Lower leg skin (tissue), 4 donors: ENCODE data around the gene IGF2. TPM values are rescaled to one million over a fixed set of nuclear protein-coding genes. Genes with fewer than 3 reads are reported as not detected.

ENCODE experiments used
- DNase-seq, 2 donors: peaks; one replicate each; pipeline ENCODE4 v3.0.0-alpha.2; 2019; ENCODE audit warnings: low spot score in 2 of 2
- H3K4me3 ChIP-seq: fragments of 200-600 bp; sonication (generic); 2 replicates; pipeline ENCODE4 v1.5.1; 2017; ENCODE audit warnings: mild to moderate bottlenecking, low read depth; ENCODE audit not compliant: poor library complexity, severe bottlenecking
- CTCF ChIP-seq, 3 donors: fragments of 450-650 bp; IDR thresholded peaks; one replicate each; pipeline ENCODE4 v1.5.1; 2016; ENCODE audit warnings: antibody characterized with exemption in 3 of 3, mild to moderate bottlenecking in 3 of 3, moderate library complexity in 2 of 3
- POLR2A ChIP-seq, 2 donors: fragments of 450-650 bp; IDR thresholded peaks; one replicate each; pipeline ENCODE4 v1.6.1; 2016 to 2017; ENCODE audit warnings: antibody characterized with exemption in 2 of 2, mild to moderate bottlenecking in 1 of 2, moderate library complexity in 1 of 2
- WGBS, 2 donors: methylation state at CpG; one replicate each; pipeline ENCODE4 v1.1.5; 2018; 5-methylcytosine and 5-hydroxymethylcytosine counted together
- intact Hi-C: fragments of 100-400 bp; cut with DNase I; formaldehyde crosslinking; loops from one replicate; pipeline ENCODE4 v1.15.0; 2023; ENCODE audit warnings: low total_unique reads
- total RNA-seq, 4 donors: library from RNA; depleted of rRNA; stranded (reverse); fragments of >200 nt; gene quantifications; one replicate each; pipeline ENCODE4 v1.1.0, GENCODE V29; 2016

IGF2 gene
- total RNA-seq, 4 donors from 2014 or later: 4.5 to 14.7 (median 6.0) TPM

- no peak overlapping the region for H3K4me3 ChIP-seq
- intact Hi-C loops: loop anchor here (10.0 kb wide), 2 partner anchors 464 to 504 kb away; partner anchors contain the start of gene KRTAP5-6
- no peak for TF ChIP-seq POLR2A (IDR thresholded peaks at IDR 0.05)
- TF ChIP-seq CTCF (IDR thresholded peaks at IDR 0.05): no peak
- 64 to 72% methylated on average over 8 to 10 of the region's 10 CpGs for WGBS, 2 donors
- no peak for DNase-seq
Measured at GRCh38 chr11:2158966-2159365, 19.8 kb upstream of the IGF2 start.

GRCh38 chr11:2158296-2158737 lies 19.1 kb upstream of the IGF2 start:
- no peak for DNase-seq
- TF ChIP-seq POLR2A (IDR thresholded peaks at IDR 0.05) (no peak), CTCF (IDR thresholded peaks at IDR 0.05) (no peak)
- 47 to 58% methylated on average over 8 to 12 of the region's 13 CpGs for WGBS, 2 donors
- no peak overlapping the region for H3K4me3 ChIP-seq
- intact Hi-C loops: loop anchor here (10.0 kb wide), 2 partner anchors 464 to 504 kb away; partner anchors contain the start of gene KRTAP5-6

- intact Hi-C loops: loop anchor here (10.0 kb wide), 2 partner anchors 463 to 503 kb away; partner anchors contain the start of gene KRTAP5-6
- no peak for DNase-seq
- 67 to 79% methylated on average over 12 to 17 of the region's 18 CpGs for WGBS, 2 donors
- TF ChIP-seq POLR2A (IDR thresholded peaks at IDR 0.05) (no peak), CTCF (IDR thresholded peaks at IDR 0.05) (no peak)
- H3K4me3 ChIP-seq: no peak overlapping the region
Measured at GRCh38 chr11:2157294-2158040, 18.3 kb upstream of the IGF2 start.

DNA sequence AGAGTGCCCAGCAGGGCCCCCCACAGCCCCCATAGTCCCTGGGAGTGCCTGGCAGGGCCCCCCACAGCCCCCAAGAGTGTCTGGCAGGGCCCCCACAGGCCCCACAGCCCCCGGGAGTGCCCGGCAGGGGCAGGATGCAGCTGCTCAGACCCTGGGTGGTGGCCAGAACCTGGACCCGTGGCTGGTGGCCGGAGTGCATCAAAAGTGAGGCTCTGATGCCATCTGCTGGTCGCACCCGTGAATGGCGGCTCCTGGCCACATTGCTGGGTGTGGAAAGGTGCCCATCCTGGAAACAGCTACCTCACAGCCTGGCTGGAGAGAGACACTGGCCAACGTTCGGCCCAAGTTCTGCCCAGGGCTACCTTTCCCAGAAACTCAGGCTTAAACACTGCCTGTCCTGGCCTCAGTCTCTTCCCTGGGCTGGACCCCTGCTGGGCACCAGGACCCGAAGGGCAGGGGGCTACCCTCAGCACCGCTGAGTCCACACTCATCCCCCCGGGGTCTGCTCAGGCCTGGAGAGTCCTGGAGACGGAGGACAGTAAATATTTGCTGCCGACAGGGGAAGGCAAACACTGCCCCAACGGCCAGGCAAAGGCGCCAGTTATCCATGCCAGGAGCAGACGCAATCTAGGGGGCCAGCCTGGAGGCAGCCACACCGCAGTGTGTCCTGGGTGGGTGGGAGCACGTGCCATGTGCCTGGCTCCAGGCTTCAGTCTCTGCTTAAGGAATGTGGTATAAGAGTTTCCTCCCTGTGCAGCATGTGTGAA lies 17.4 kb upstream of the IGF2 start:
- no peak overlapping the region for H3K4me3 ChIP-seq
- TF ChIP-seq POLR2A (IDR thresholded peaks at IDR 0.05) (no peak), CTCF (IDR thresholded peaks at IDR 0.05) (peak in 1 of 3 donors; percentile 46)
- WGBS, 2 donors: 32 to 66% methylated on average over 7 to 10 of the region's 19 CpGs
- intact Hi-C loops: loop anchor here (10.0 kb wide), 2 partner anchors 462 to 502 kb away; partner anchors contain the start of gene KRTAP5-6
- peak; percentile 34 to 92 for DNase-seq

DNA sequence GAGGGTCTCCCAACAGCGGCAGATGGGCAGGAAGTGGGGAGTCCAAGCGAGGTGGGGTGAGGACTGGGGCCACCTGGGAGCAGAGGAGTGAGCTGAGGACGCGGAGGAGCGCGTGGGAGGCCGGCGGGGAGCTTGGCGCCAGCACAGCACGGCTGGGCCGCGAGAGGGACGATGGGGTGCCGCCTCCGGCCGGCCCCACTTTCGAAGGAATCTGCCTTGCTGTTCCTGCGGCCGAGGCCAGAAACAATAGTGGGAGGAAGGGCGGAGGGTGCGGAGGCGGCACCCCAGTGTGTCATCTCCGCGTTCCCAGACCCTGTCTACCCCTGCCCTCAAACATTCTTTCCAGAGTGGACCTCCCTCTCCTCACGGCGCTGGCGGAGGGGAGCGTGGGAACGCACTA lies 16.3 kb upstream of the IGF2 start:
- TF ChIP-seq POLR2A (IDR thresholded peaks at IDR 0.05) (no peak), CTCF (IDR thresholded peaks at IDR 0.05) (no peak)
- no peak overlapping the region for H3K4me3 ChIP-seq
- DNase-seq: no peak
- intact Hi-C loops: loop anchor here (10.0 kb wide), 2 partner anchors 461 to 501 kb away; partner anchors contain the start of gene KRTAP5-6
- 78 to 81% methylated on average over 29 of the region's 29 CpGs for WGBS, 2 donors
